H1 (cell line): ENCODE results near the gene ENOPH1. TPM values are rescaled to one million over a fixed set of nuclear protein-coding genes. Genes with fewer than 3 reads are reported as not detected.

Experiments
- CHD7 ChIP-seq: fragments of 300-600 bp; sonication (generic); IDR thresholded peaks from 2 replicates; pipeline ENCODE4 v1.7.1; 2012; ENCODE audit warnings: low read length, moderate library complexity, mild to moderate bottlenecking, inconsistent platforms; ENCODE audit not compliant: insufficient replicate concordance
- EGR1 ChIP-seq: IDR thresholded peaks from 2 replicates; pipeline ENCODE4 v1.6.1; 2011; ENCODE audit warnings: low read depth, low read length, borderline replicate concordance
- EP300 ChIP-seq, 2 experiments: IDR thresholded peaks; 1 replicate in 1 of 2; 2 replicates in 1 of 2; pipeline ENCODE4 v1.6.1; 2011 to 2012; ENCODE audit warnings: low read depth in 2 of 2, low read length in 2 of 2, mild to moderate bottlenecking in 2 of 2, borderline replicate concordance in 1 of 2, inconsistent platforms in 1 of 2, moderate library complexity in 1 of 2
- KDM1A ChIP-seq: fragments of 200-600, 300-600 bp; sonication (generic); IDR thresholded peaks from 2 replicates; pipeline ENCODE4 v1.7.1; 2016; ENCODE audit warnings: mild to moderate bottlenecking, low read length, borderline replicate concordance
- SAP30 ChIP-seq: fragments of 300-600 bp; sonication (generic); IDR thresholded peaks from 2 replicates; pipeline ENCODE4 v1.7.1; 2012; ENCODE audit warnings: low read length, moderate library complexity, mild to moderate bottlenecking, inconsistent platforms; ENCODE audit not compliant: insufficient read depth, insufficient replicate concordance
- SIN3A ChIP-seq, 2 experiments: IDR thresholded peaks in 1 of 2; conservative IDR thresholded peaks in 1 of 2; 2 replicates each; pipeline ENCODE4 v1.6.1; 2011 to 2012; ENCODE audit warnings: low read length in 2 of 2, improper control_type of control experiment in 1 of 2, low read depth in 1 of 2, mild to moderate bottlenecking in 1 of 2
- SP1 ChIP-seq: IDR thresholded peaks from 2 replicates; pipeline ENCODE4 v1.6.1; 2011; ENCODE audit warnings: low read depth, low read length
- USF2 ChIP-seq: IDR thresholded peaks from 2 replicates; pipeline ENCODE4 v1.6.1; 2011; ENCODE audit warnings: low read length, improper control_type of control experiment
- polyA plus RNA-seq, 7 experiments: library from polyadenylated mRNA; depleted of rRNA in 3 of 7; stranded (reverse) in 5 of 7; unstranded in 2 of 7; fragments of >200 nt in 5 of 7; fragments of 200-250 nt in 2 of 7; gene quantifications; 1 replicate in 5 of 7; 2 replicates in 1 of 7; 4 replicates in 1 of 7; pipeline versions ENCODE4 v1.2.1 to v1.2.3, GENCODE V29; 2011 to 2013; ENCODE audit warnings: missing spikeins in 2 of 7, mixed read lengths in 2 of 7
- total RNA-seq: library from RNA; stranded (reverse); fragmentation: NEBNext Ultra II Directional; extraction: Animal tissue kit (Norgen Biotek cat#: 25700); gene quantifications from 2 replicates; pipeline ENCODE4 v1.2.1, GENCODE V29; 2021

The ENOPH1 gene
- total and polyA plus RNA-seq, 2 of the 8 experiments (the other 6 are each of a cell fraction or from before 2014, with no cell fraction given): 25.1 to 89.3 TPM

- TF ChIP-seq EGR1 (peak; percentile 97), USF2 (peak; percentile 83), EP300 (IDR thresholded peaks at IDR 0.05; ENCODE audit: borderline replicate concordance in 1 of 2, low read depth in 2 of 2, low read length in 2 of 2) (no peak), SP1 (peak; percentile 57; the same call in 1 of the 2 replicates), KDM1A (no peak), CHD7 (no peak), SAP30 (peak; percentile 40), SIN3A (conservative IDR thresholded peaks at IDR 0.05 in 1 of 2, IDR thresholded peaks at IDR 0.05 in 1 of 2; ENCODE audit: low read depth in 1 of 2, low read length in 2 of 2) (peak in 1 of 2 experiments; percentile 85; a peak in 2 of 4 replicates)
Measured at GRCh38 chr4:82430193-82430963, at the start of gene ENOPH1, which contains the start of gene HNRNPDL (continued).
